ENCODE results near the gene RABGAP1L. TPM values are rescaled to one million over a fixed set of nuclear protein-coding genes. Genes with fewer than 3 reads are reported as not detected.

RABGAP1L gene
- total and polyA plus RNA-seq, 2 of the 8 experiments (the other 6 are each of a cell fraction or from before 2014, with no cell fraction given), result 33.3 to 156 TPM

DNA sequence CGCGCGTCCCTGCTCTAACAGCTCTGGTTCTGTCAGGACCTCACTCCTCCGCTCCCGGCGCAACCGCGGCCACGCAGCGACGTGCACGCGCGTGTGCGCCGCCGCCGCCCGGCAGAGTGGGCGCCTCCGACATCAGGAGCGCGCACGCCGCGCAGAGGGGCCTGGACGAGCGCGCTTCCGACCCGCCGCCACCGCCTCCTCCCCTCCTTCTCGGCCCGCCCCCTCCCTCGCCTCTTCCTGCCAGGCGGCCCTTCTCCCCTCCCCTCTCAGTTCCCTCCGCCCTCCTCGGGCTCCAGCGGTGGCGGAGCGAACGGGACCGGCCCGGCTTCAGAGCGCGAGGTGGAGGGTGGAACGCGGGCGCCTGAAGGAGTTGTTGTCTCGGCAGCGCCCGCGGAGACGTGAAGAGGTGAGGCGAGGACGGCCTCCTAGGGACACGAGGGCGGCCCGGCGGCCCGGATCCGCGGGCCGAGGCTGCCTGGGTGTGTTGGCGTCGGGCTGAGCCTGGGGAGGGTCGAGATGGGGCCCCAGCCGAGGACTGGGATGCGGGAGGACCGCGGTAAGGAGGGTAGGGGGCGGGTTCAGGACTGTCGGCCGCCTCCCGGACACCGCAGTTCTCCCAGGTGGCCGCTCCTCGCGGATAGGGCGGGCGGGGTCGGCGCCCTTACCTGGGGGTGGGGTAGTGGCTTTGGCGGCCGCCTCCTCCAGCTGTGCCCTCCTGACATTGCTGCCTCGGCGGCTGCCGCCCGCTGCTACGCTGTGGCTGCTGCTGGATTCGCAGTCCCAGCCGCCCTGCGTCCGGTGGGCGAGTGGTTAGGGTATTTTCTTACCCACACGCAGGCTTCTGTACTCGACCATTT, at the start of gene RABGAP1L (continued):
- no peak for TF ChIP-seq SIRT6 (IDR thresholded peaks at IDR 0.05; ENCODE audit: low read length)
- no peak for TF ChIP-seq SP2 (IDR thresholded peaks at IDR 0.05; ENCODE audit: low read length)
- no peak for TF ChIP-seq SP4 (IDR thresholded peaks at IDR 0.05; ENCODE audit: low read length)
- peak in 1 of 2 experiments; percentile 66; a peak in 1 of 3 replicates for TF ChIP-seq EP300 (IDR thresholded peaks at IDR 0.05; ENCODE audit: borderline replicate concordance in 1 of 2, low read depth in 2 of 2, low read length in 2 of 2)
- TF ChIP-seq BCL11A (IDR thresholded peaks at IDR 0.05; ENCODE audit: low read depth in 2 of 2, low read length in 2 of 2), result no peak
- peak; percentile 64; the same call in 1 of the 2 replicates for TF ChIP-seq TBP (IDR thresholded peaks at IDR 0.05; ENCODE audit: low read depth, low read length)
- TF ChIP-seq ASH2L (IDR thresholded peaks at IDR 0.05; ENCODE audit: low read length), result peak; percentile 98
- TF ChIP-seq RNF2 (IDR thresholded peaks at IDR 0.05; ENCODE audit: borderline replicate concordance, low read depth, low read length, missing control alignments, poor library complexity, severe bottlenecking), result no peak
- TF ChIP-seq TCF12 (IDR thresholded peaks at IDR 0.05; ENCODE audit: low read depth, low read length), result no peak
- no peak for TF ChIP-seq ZNF274 (IDR thresholded peaks at IDR 0.05; ENCODE audit: borderline replicate concordance, extremely low read depth, low read length)
- no peak for TF ChIP-seq CHD1 (IDR thresholded peaks at IDR 0.05; ENCODE audit: low read depth, low read length)
- TF ChIP-seq TEAD4 (IDR thresholded peaks at IDR 0.05; ENCODE audit: low read depth, low read length), result no peak
- TF ChIP-seq, protein P1, sequence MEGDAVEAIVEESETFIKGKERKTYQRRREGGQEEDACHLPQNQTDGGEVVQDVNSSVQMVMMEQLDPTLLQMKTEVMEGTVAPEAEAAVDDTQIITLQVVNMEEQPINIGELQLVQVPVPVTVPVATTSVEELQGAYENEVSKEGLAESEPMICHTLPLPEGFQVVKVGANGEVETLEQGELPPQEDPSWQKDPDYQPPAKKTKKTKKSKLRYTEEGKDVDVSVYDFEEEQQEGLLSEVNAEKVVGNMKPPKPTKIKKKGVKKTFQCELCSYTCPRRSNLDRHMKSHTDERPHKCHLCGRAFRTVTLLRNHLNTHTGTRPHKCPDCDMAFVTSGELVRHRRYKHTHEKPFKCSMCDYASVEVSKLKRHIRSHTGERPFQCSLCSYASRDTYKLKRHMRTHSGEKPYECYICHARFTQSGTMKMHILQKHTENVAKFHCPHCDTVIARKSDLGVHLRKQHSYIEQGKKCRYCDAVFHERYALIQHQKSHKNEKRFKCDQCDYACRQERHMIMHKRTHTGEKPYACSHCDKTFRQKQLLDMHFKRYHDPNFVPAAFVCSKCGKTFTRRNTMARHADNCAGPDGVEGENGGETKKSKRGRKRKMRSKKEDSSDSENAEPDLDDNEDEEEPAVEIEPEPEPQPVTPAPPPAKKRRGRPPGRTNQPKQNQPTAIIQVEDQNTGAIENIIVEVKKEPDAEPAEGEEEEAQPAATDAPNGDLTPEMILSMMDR (IDR thresholded peaks at IDR 0.05; ENCODE audit: control extremely low read depth in 1 of 3, insufficient read depth in 1 of 3, low read depth in 1 of 3, low read length in 3 of 3), result no peak

Data from H1 (cell line).